Daoy (cell line): ENCODE data around the gene STK4. TPM values are rescaled to one million over a fixed set of nuclear protein-coding genes. Genes with fewer than 3 reads are reported as not detected.
A peak's percentile ranks its signal among the peaks of the same experiment; 100 is the strongest.

Experiments used
- DNase-seq: peaks from one replicate; pipeline ENCODE4 v3.0.0-alpha.2; 2015; ENCODE audit warnings: low read depth
- total RNA-seq: library from RNA; depleted of rRNA; stranded (reverse); fragments of >200 nt; shearing (Covaris generic); gene quantifications from 2 replicates; pipeline ENCODE4 v1.2.3, GENCODE V29; 2014

The STK4 gene
- total RNA-seq, 1 experiment from 2014 or later: 25.0 TPM

- DNase-seq: no peak
Measured at GRCh38 chr20:44954211-44954610, 12.1 kb upstream of the STK4 start.

GRCh38 chr20:44955270-44955669 is 11.0 kb upstream of the STK4 start:
- DNase-seq: no peak

GRCh38 chr20:44956410-44956809 is 9.9 kb upstream of the STK4 start:
- no peak for DNase-seq

GRCh38 chr20:44958276-44958675 is 8.0 kb upstream of the STK4 start:
- no peak for DNase-seq

GRCh38 chr20:44959082-44959637 is 7.2 kb upstream of the STK4 start:
- peak; percentile 52 for DNase-seq

GRCh38 chr20:44959638-44960102 is 6.6 kb upstream of the STK4 start:
- peak; percentile 76 for DNase-seq

- peak; percentile 96 for DNase-seq
Measured at GRCh38 chr20:44960103-44960852, 6.0 kb upstream of the STK4 start, which contains the start of gene TOMM34. Gene TOMM34 (minus strand): TSS chr20:44960397. CDS start chr20:44960333, 64 bp downstream.

- DNase-seq: peak; percentile 20
Measured at GRCh38 chr20:44961011-44961869, 5.1 kb upstream of the STK4 start.

- peak; percentile 56 for DNase-seq
Measured at GRCh38 chr20:44961870-44962267, 4.4 kb upstream of the STK4 start.

GRCh38 chr20:44962483-44962882 is 3.8 kb upstream of the STK4 start:
- DNase-seq: no peak

- DNase-seq: no peak
Measured at GRCh38 chr20:44963325-44964215, 2.7 kb upstream of the STK4 start.

GRCh38 chr20:44965651-44966029 is 672 bp upstream of the STK4 start:
- DNase-seq: no peak

GRCh38 chr20:44967207-44967807 is 995 bp downstream of the STK4 start:
- peak; percentile 19 for DNase-seq

- DNase-seq: no peak
Measured at GRCh38 chr20:44969300-44969894, 3.1 kb downstream of the STK4 start.

GRCh38 chr20:44970243-44970757 is 4.0 kb downstream of the STK4 start:
- DNase-seq: no peak

GRCh38 chr20:44973053-44973452 is 6.7 kb downstream of the STK4 start:
- DNase-seq: no peak

GRCh38 chr20:44976698-44977097 is 10.4 kb downstream of the STK4 start:
- no peak for DNase-seq

- peak; percentile 21 for DNase-seq
Measured at GRCh38 chr20:44979090-44979621, 12.8 kb downstream of the STK4 start.

- DNase-seq: no peak
Measured at GRCh38 chr20:44981736-44982406, 15.6 kb downstream of the STK4 start.
